Activated naive CD8-positive, alpha-beta T cell treated with anti-CD3 and anti-CD28 coated beads, Interleukin-2, amount 10 ng/mL, durations not matched to agents 7 days and 5 days (primary cell): ENCODE measurements around the gene KCNA4. TPM values are rescaled to one million over a fixed set of nuclear protein-coding genes. Genes with fewer than 3 reads are reported as not detected.
"Not testable (repeated sequence)": the region's sequence is repeated elsewhere in the genome, so short reads cannot be mapped to it uniquely, and the experiment has no call there.

ENCODE experiments used
- ATAC-seq: fragments of 150-1000 bp; cut with Tn5 transposase; one replicate; pipeline ENCODE4 v1.10.0; 2021; ENCODE audit warnings: low read depth, moderate library complexity
- POLR2A ChIA-PET: fragments of 350-600 bp; sonication (Branson Sonifier 250); formaldehyde crosslinking; loops from one replicate; lab custom pipeline; 2021; ENCODE audit warnings: antibody characterized with exemption; lab: Charles Lee
- DNase-seq: peaks from one replicate; pipeline ENCODE4 v3.0.0; 2021
- H3K27ac Mint-ChIP-seq: one replicate; pipeline ENCODE4 v1.8.0; 2022; ENCODE audit warnings: mild to moderate bottlenecking, mixed read lengths
- H3K27me3 Mint-ChIP-seq: one replicate; pipeline ENCODE4 v1.8.0; 2022; ENCODE audit warnings: mild to moderate bottlenecking, moderate library complexity, mixed read lengths
- H3K36me3 Mint-ChIP-seq: one replicate; pipeline ENCODE4 v1.8.0; 2021; ENCODE audit warnings: mild to moderate bottlenecking, mixed read lengths
- H3K4me1 Mint-ChIP-seq: one replicate; pipeline ENCODE4 v1.8.0; 2021; ENCODE audit warnings: mixed read lengths
- H3K4me3 Mint-ChIP-seq: one replicate; pipeline ENCODE4 v1.8.0; 2022; ENCODE audit warnings: mild to moderate bottlenecking, moderate library complexity, mixed read lengths
- H3K9me3 Mint-ChIP-seq: one replicate; pipeline ENCODE4 v1.8.0; 2021; ENCODE audit warnings: mixed read lengths
- total RNA-seq, 2 experiments: library from RNA; stranded (reverse); gene quantifications; one replicate each; pipeline ENCODE4 v1.2.3, GENCODE V29; 2021

KCNA4 gene
- total RNA-seq: not detected

GRCh38 chr11:30016588-30017363 lies at the start of gene KCNA4:
TSS of gene KCNA4 (minus strand) at chr11:30017030. CDS start at chr11:30012678, 4,352 bp downstream.
- no peak for ATAC-seq
- DNase-seq: no peak
- Mint-ChIP-seq H3K27me3 (peaks cover 28% of the 10 kb centered on the region), H3K4me1 (no peaks in the 10 kb centered on the region), H3K4me3 (no peak within 1 kb of the TSS), H3K27ac (no peak within 1 kb of the TSS), H3K36me3 (no peaks in the 10 kb centered on the region), H3K9me3 (peaks cover 1% of the 10 kb centered on the region)
- POLR2A ChIA-PET: no interaction called here

GRCh38 chr11:30062103-30062502 lies 45.3 kb upstream of the KCNA4 start:
- peaks cover 17% of the 10 kb centered on the region for H3K9me3 Mint-ChIP-seq
- H3K27ac Mint-ChIP-seq: no peak overlapping the region
- H3K4me1 Mint-ChIP-seq: no peaks in the 10 kb centered on the region
- H3K36me3 Mint-ChIP-seq: no peaks in the 10 kb centered on the region
- H3K27me3 Mint-ChIP-seq: no peaks in the 10 kb centered on the region
- DNase-seq: no peak
- H3K4me3 Mint-ChIP-seq: no peak overlapping the region
- no peak for ATAC-seq
- POLR2A ChIA-PET: no interaction called here

- Mint-ChIP-seq H3K4me3 (no peak overlapping the region), H3K27me3 (no peaks in the 10 kb centered on the region), H3K9me3 (peaks cover 12% of the 10 kb centered on the region), H3K27ac (no peak overlapping the region), H3K36me3 (no peaks in the 10 kb centered on the region), H3K4me1 (no peaks in the 10 kb centered on the region)
- POLR2A ChIA-PET: no interaction called here
- ATAC-seq: no peak
- DNase-seq: no peak
Observed at GRCh38 chr11:30059172-30059815, 42.5 kb upstream of the KCNA4 start.

GRCh38 chr11:30049214-30049613 lies 32.4 kb upstream of the KCNA4 start:
- POLR2A ChIA-PET: no interaction called here
- Mint-ChIP-seq H3K4me1 (no peaks in the 10 kb centered on the region), H3K27me3 (no peaks in the 10 kb centered on the region), H3K4me3 (no peak overlapping the region), H3K9me3 (peaks cover 2% of the 10 kb centered on the region), H3K27ac (no peak overlapping the region), H3K36me3 (no peaks in the 10 kb centered on the region)
- DNase-seq (no peak), ATAC-seq (no peak)

GRCh38 chr11:30046578-30046945 lies 29.7 kb upstream of the KCNA4 start:
- POLR2A ChIA-PET: no interaction called here

GRCh38 chr11:30045921-30046577 lies 29.2 kb upstream of the KCNA4 start:
- no peaks in the 10 kb centered on the region for H3K27me3 Mint-ChIP-seq
- POLR2A ChIA-PET: no interaction called here
- no peak for ATAC-seq
- H3K4me1 Mint-ChIP-seq: no peaks in the 10 kb centered on the region
- H3K36me3 Mint-ChIP-seq: no peaks in the 10 kb centered on the region
- no peak overlapping the region for H3K27ac Mint-ChIP-seq
- DNase-seq: no peak
- H3K4me3 Mint-ChIP-seq: no peak overlapping the region
- peaks cover 2% of the 10 kb centered on the region for H3K9me3 Mint-ChIP-seq

More at GRCh38 chr11:30046578-30046945, 29.7 kb upstream of the KCNA4 start:
- H3K27me3 Mint-ChIP-seq: no peaks in the 10 kb centered on the region
- peaks cover 2% of the 10 kb centered on the region for H3K9me3 Mint-ChIP-seq
- no peak overlapping the region for H3K27ac Mint-ChIP-seq
- H3K36me3 Mint-ChIP-seq: no peaks in the 10 kb centered on the region
- H3K4me1 Mint-ChIP-seq: no peaks in the 10 kb centered on the region
- DNase-seq (no peak), ATAC-seq (no peak)
- H3K4me3 Mint-ChIP-seq: no peak overlapping the region

GRCh38 chr11:30045144-30045543 lies 28.3 kb upstream of the KCNA4 start:
- peaks cover 2% of the 10 kb centered on the region for H3K9me3 Mint-ChIP-seq
- ATAC-seq (no peak), DNase-seq (no peak)
- H3K27me3 Mint-ChIP-seq: no peaks in the 10 kb centered on the region
- POLR2A ChIA-PET: no interaction called here
- no peaks in the 10 kb centered on the region for H3K4me1 Mint-ChIP-seq
- no peak overlapping the region for H3K4me3 Mint-ChIP-seq
- H3K36me3 Mint-ChIP-seq: no peaks in the 10 kb centered on the region
- H3K27ac Mint-ChIP-seq: no peak overlapping the region

- H3K4me3 Mint-ChIP-seq: no peak overlapping the region
- ATAC-seq (no peak), DNase-seq (no peak)
- POLR2A ChIA-PET: no interaction called here
- H3K27ac Mint-ChIP-seq: no peak overlapping the region
- no peaks in the 10 kb centered on the region for H3K4me1 Mint-ChIP-seq
- no peaks in the 10 kb centered on the region for H3K27me3 Mint-ChIP-seq
- no peaks in the 10 kb centered on the region for H3K9me3 Mint-ChIP-seq
- H3K36me3 Mint-ChIP-seq: no peaks in the 10 kb centered on the region
Observed at GRCh38 chr11:30041171-30041570, 24.3 kb upstream of the KCNA4 start.

GRCh38 chr11:30034746-30035145 lies 17.9 kb upstream of the KCNA4 start:
- H3K36me3 Mint-ChIP-seq, H3K4me3 Mint-ChIP-seq, H3K9me3 Mint-ChIP-seq, ATAC-seq, H3K4me1 Mint-ChIP-seq, DNase-seq, H3K27me3 Mint-ChIP-seq, H3K27ac Mint-ChIP-seq, POLR2A ChIA-PET: not testable (repeated sequence)

- H3K4me1 Mint-ChIP-seq, H3K4me3 Mint-ChIP-seq, DNase-seq, H3K27ac Mint-ChIP-seq, H3K36me3 Mint-ChIP-seq, ATAC-seq, POLR2A ChIA-PET, H3K9me3 Mint-ChIP-seq, H3K27me3 Mint-ChIP-seq: not testable (repeated sequence)
Observed at GRCh38 chr11:30034166-30034565, 17.3 kb upstream of the KCNA4 start.

- H3K27ac Mint-ChIP-seq: no peak overlapping the region
- POLR2A ChIA-PET: no interaction called here
- DNase-seq (no peak), ATAC-seq (no peak)
- no peak overlapping the region for H3K4me3 Mint-ChIP-seq
- H3K36me3 Mint-ChIP-seq: no peaks in the 10 kb centered on the region
- no peaks in the 10 kb centered on the region for H3K4me1 Mint-ChIP-seq
- H3K27me3 Mint-ChIP-seq: no peaks in the 10 kb centered on the region
- no peaks in the 10 kb centered on the region for H3K9me3 Mint-ChIP-seq
Observed at GRCh38 chr11:30025396-30026139, 8.7 kb upstream of the KCNA4 start.

GRCh38 chr11:30023074-30023473 lies 6.2 kb upstream of the KCNA4 start:
- Mint-ChIP-seq H3K27me3 (peaks cover 18% of the 10 kb centered on the region), H3K27ac (no peak overlapping the region), H3K4me3 (no peak overlapping the region), H3K36me3 (no peaks in the 10 kb centered on the region), H3K9me3 (no peaks in the 10 kb centered on the region), H3K4me1 (no peaks in the 10 kb centered on the region)
- POLR2A ChIA-PET: no interaction called here
- ATAC-seq (no peak), DNase-seq (no peak)

GRCh38 chr11:30019481-30019880 lies 2.7 kb upstream of the KCNA4 start:
- Mint-ChIP-seq H3K27me3 (peaks cover 28% of the 10 kb centered on the region), H3K27ac (no peak overlapping the region), H3K9me3 (peaks cover 1% of the 10 kb centered on the region), H3K4me3 (no peak overlapping the region), H3K4me1 (no peaks in the 10 kb centered on the region), H3K36me3 (no peaks in the 10 kb centered on the region)
- DNase-seq (no peak), ATAC-seq (no peak)
- POLR2A ChIA-PET: no interaction called here
